ENCODE measurements around the gene CEP104. TPM values are rescaled to one million over a fixed set of nuclear protein-coding genes. Genes with fewer than 3 reads are reported as not detected.

CEP104 gene
- total and polyA plus RNA-seq, 2 experiments from 2014 or later, result 20.5 to 32.2 TPM

GRCh38 chr1:3841491-3841890, 15.5 kb downstream of the CEP104 start:
- ATAC-seq, result no peak

GRCh38 chr1:3838788-3839187, 18.2 kb downstream of the CEP104 start:
- H3K4me2 ChIP-seq, result no peak overlapping the region
- H4K20me1 ChIP-seq (replicated peaks; ENCODE audit: insufficient read depth), result no peaks in the 10 kb centered on the region
- Mint-ChIP-seq H3K36me3 (ENCODE audit: low read depth) (peaks cover 51% of the 10 kb centered on the region), H3K9me3 (peaks cover 7% of the 10 kb centered on the region; the same call in 2 of the 3 replicates), H3K27me3 (ENCODE audit: insufficient read depth, low read depth, poor library complexity) (no peaks in the 10 kb centered on the region), H3K27ac (no peak overlapping the region), H3K4me3 (no peak overlapping the region), H3K4me1 (no peaks in the 10 kb centered on the region)
- no peaks in the 10 kb centered on the region for H3K9me2 ChIP-seq (ENCODE audit: insufficient read depth)
- TF ChIP-seq ETS1 (IDR thresholded peaks at IDR 0.05) (no peak), POLR2AphosphoS5 (IDR thresholded peaks at IDR 0.05; ENCODE audit: low read depth) (no peak), EZH2 (IDR thresholded peaks at IDR 0.05; ENCODE audit: low read depth, unreplicated experiment) (no peak), CTCF (conservative IDR thresholded peaks at IDR 0.05; ENCODE audit: low read depth in 2 of 2) (no peak), JUNB (IDR thresholded peaks at IDR 0.05; ENCODE audit: unreplicated experiment) (no peak), REST (IDR thresholded peaks at IDR 0.05; ENCODE audit: unreplicated experiment) (no peak), ZNF462 (CRISPR knock-in tag; IDR thresholded peaks at IDR 0.05) (no peak), STAT1 (IDR thresholded peaks at IDR 0.05; ENCODE audit: unreplicated experiment) (no peak)
- no peaks in the 10 kb centered on the region for H3F3A ChIP-seq (replicated peaks; ENCODE audit: low read depth)
- H3K27me3 ChIP-seq (ENCODE audit: insufficient read depth), result no peaks in the 10 kb centered on the region
- H3K27ac ChIP-seq (ENCODE audit: low read depth), result no peak overlapping the region
- H3K79me2 ChIP-seq (replicated peaks; ENCODE audit: insufficient read depth), result no peaks in the 10 kb centered on the region
- no peaks in the 10 kb centered on the region for H3K4me1 ChIP-seq (ENCODE audit: insufficient read depth)
- no peaks in the 10 kb centered on the region for H3K36me3 ChIP-seq (ENCODE audit: insufficient read depth)
- H3K4me3 ChIP-seq, result no peak overlapping the region
- H2AFZ ChIP-seq, result no peak overlapping the region
- no peak for DNase-seq (ENCODE audit: low spot score)
- ATAC-seq, result no peak

More at GRCh38 chr1:3841491-3841890, 15.5 kb downstream of the CEP104 start:
- no peak for DNase-seq (ENCODE audit: low spot score)
- no peak overlapping the region for H3K4me3 ChIP-seq
- H4K20me1 ChIP-seq (replicated peaks; ENCODE audit: insufficient read depth), result no peaks in the 10 kb centered on the region
- no peaks in the 10 kb centered on the region for H3K79me2 ChIP-seq (replicated peaks; ENCODE audit: insufficient read depth)
- H3K4me2 ChIP-seq, result no peak overlapping the region
- H3K36me3 ChIP-seq (ENCODE audit: insufficient read depth), result 0 out of 2 replicates have a peak, but pooled peaks cover 4% of the 10 kb centered on the region
- no peak overlapping the region for H2AFZ ChIP-seq
- no peaks in the 10 kb centered on the region for H3K27me3 ChIP-seq (ENCODE audit: insufficient read depth)
- no peaks in the 10 kb centered on the region for H3K4me1 Mint-ChIP-seq
- H3K27ac Mint-ChIP-seq, result no peak overlapping the region
- H3K4me1 ChIP-seq (ENCODE audit: insufficient read depth), result no peaks in the 10 kb centered on the region
- no peaks in the 10 kb centered on the region for H3F3A ChIP-seq (replicated peaks; ENCODE audit: low read depth)
- no peak overlapping the region for H3K4me3 Mint-ChIP-seq
- H3K27me3 Mint-ChIP-seq (ENCODE audit: insufficient read depth, low read depth, poor library complexity), result no peaks in the 10 kb centered on the region
- H3K27ac ChIP-seq (ENCODE audit: low read depth), result no peak overlapping the region
- H3K36me3 Mint-ChIP-seq (ENCODE audit: low read depth), result peaks cover 50% of the 10 kb centered on the region
- H3K9me3 Mint-ChIP-seq, result peaks cover 7% of the 10 kb centered on the region; the same call in 2 of the 3 replicates
- TF ChIP-seq POLR2AphosphoS5 (IDR thresholded peaks at IDR 0.05; ENCODE audit: low read depth), result no peak
- no peaks in the 10 kb centered on the region for H3K9me2 ChIP-seq (ENCODE audit: insufficient read depth)

Data from GM23338 (cell line).